ENCODE data around the gene TTC1.

TTC1 gene

DNA sequence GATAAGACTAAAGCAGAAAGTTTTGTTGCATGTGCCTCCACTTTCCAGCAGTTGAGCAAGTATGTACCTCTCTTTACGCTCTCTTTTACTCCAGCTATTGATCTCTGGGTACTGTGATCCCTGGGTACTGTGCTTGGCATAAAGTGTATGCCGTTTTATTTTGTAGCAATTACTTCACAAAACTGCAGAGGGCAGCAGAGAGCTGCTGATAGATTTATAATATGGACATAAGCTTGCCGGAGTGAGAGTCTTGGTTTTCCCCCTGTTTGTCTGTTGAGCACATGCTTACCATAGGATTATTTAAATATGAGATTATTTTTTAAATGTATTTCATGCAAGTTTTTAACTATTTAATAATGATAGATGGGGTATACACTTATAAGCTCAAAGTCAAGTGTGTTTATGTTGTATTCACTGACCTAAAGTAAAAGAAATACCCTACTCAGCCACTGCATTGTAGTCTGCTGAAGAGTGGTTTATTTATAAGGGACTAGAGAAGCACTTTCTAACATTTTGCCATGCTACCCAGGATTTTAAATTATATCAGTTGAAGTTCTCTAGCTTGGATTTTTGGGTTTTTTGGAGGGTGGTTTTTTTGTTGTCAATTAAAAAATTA is 13.0 kb downstream of the TTC1 start:
- H3K4me3 ChIP-seq (ENCODE audit: low read length): no peak overlapping the region
- DNase-seq (ENCODE audit: low read depth): peak; percentile 70
- TF ChIP-seq, protein P1, sequence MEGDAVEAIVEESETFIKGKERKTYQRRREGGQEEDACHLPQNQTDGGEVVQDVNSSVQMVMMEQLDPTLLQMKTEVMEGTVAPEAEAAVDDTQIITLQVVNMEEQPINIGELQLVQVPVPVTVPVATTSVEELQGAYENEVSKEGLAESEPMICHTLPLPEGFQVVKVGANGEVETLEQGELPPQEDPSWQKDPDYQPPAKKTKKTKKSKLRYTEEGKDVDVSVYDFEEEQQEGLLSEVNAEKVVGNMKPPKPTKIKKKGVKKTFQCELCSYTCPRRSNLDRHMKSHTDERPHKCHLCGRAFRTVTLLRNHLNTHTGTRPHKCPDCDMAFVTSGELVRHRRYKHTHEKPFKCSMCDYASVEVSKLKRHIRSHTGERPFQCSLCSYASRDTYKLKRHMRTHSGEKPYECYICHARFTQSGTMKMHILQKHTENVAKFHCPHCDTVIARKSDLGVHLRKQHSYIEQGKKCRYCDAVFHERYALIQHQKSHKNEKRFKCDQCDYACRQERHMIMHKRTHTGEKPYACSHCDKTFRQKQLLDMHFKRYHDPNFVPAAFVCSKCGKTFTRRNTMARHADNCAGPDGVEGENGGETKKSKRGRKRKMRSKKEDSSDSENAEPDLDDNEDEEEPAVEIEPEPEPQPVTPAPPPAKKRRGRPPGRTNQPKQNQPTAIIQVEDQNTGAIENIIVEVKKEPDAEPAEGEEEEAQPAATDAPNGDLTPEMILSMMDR (conservative IDR thresholded peaks at IDR 0.05; ENCODE audit: low read length): peak; percentile 78

DNA sequence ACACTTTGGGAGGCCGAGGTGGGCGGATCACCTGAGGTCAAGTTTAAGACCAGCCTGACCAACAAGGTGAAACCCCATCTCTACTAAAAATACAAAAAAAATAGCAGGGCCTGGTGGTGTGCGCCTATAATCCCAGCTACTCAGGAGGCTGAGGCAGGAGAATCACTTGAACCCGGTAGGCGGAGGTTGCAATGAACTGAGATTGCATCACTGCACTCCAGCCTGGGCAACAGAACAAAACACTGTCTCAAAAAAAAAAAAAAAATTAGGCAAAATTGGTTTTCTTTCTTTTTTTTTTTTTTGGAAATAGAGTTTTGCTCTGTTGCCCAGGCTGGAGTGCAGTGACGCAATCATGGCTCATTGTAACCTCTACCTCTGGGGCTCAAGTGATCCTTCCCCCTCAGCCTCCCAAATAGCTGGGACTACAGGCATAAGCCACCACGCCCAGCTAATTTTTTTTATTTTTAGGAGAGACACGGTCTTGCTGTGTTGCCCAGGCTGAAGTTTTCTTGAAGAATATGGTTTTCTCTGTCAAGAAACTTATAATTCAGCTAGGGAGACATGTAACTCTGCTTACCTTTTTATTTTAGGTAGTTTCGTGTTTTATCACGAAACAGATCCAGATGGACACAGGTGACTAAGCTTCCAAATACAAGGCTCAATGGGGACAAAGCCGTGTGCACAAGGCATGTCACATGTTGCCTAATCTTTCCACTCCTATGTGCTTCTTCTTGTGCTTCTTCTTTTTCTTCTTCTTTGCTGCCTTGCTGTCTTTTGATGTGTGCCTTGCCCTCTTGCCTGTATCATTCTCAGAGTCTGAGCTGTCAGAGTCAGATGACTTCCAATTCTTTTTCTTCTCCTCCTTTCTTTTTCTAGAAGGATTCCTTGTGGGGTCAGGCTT is 14.3 kb downstream of the TTC1 start:
- TF ChIP-seq, protein P1 (conservative IDR thresholded peaks at IDR 0.05; ENCODE audit: low read length): no peak
- H3K4me3 ChIP-seq (ENCODE audit: low read length): no peak overlapping the region
- DNase-seq (ENCODE audit: low read depth): no peak

DNA sequence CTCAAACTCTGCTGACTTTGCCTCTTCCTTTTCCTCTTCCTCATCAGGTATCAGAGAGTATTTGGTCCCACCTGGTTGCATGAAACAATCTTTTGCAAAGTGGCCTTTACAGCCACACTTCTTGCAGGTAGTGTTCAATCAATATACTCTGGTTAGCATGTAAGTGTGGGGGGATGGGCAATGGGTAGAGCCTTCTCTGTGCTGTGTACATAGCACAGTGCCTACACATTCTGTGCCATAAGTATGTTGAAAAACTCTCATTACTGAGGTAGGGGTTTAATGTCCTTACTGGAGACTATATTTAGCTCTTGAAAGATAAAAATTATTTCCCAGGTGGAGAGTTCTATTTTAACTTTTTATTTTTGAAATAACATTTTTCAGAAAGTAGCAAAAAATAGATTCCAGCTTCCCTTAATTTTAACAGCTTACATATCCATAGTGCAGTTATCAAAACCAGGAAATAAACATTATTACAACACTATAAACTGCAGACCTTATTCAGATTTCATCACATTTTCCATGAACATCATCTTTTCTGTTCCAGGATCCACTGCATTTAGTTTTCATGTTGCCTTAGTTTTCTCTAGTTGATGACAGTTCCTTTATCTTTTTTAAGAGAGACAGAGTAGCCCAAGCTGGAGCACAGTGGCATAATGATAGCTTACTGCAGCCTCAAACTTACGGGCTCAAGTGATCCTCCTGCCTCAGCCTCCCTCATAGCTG is 15.1 kb downstream of the TTC1 start:
- H3K4me3 ChIP-seq (ENCODE audit: low read length): no peak overlapping the region
- no peak for DNase-seq (ENCODE audit: low read depth)
- TF ChIP-seq, protein P1 (conservative IDR thresholded peaks at IDR 0.05; ENCODE audit: low read length): no peak

DNA sequence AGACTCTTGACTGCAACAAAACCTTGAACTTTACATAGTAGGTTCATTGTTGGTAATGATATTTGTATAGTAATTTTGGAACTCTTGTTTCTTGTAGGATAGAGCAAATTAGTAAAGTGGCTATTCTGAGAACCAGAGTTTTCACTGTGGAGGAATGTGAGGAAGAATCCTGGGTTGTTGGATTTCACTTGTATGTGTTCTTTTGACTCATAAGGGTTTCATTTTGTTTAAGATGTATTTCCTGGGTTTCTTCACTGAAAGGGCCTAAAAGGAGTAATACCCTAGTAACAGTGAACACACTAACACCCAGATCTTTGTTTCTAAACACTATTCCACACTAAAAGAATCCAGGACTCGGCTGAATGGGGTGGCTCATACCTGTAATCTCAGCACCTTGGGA is 20.1 kb downstream of the TTC1 start:
- peak; percentile 31 for DNase-seq (ENCODE audit: low read depth)
- no peak overlapping the region for H3K4me3 ChIP-seq (ENCODE audit: low read length)
- TF ChIP-seq, protein P1 (conservative IDR thresholded peaks at IDR 0.05; ENCODE audit: low read length): no peak

DNA sequence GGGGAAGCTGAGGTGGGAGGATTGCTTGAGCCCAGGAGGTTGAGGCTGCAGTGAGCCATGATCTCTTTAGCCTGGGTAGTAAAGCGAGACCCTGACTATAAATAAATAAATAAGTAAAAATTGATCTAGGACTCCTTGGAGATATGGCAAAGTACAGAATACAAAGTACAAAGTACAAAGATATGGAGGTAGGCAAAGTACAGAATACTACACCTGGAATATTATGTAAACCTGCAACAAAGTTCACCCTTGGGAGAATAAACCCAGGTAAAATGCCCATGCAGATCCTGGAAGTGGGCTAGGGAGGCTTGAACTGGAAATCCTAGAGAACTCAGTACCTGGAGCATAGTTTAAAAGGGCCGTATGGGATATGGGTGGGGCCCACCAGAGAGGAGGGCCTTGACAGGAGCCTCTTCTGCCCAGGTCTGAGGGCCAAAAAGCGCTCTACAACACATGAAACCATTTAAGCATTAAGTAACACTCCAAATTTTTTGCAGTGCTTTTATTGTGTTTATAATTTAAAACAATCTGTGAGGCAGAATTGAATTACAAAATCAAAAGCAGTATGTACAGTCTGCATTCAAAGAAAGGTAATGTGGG is 20.7 kb downstream of the TTC1 start:
- TF ChIP-seq, protein P1 (conservative IDR thresholded peaks at IDR 0.05; ENCODE audit: low read length): no peak
- no peak overlapping the region for H3K4me3 ChIP-seq (ENCODE audit: low read length)
- no peak for DNase-seq (ENCODE audit: low read depth)

DNA sequence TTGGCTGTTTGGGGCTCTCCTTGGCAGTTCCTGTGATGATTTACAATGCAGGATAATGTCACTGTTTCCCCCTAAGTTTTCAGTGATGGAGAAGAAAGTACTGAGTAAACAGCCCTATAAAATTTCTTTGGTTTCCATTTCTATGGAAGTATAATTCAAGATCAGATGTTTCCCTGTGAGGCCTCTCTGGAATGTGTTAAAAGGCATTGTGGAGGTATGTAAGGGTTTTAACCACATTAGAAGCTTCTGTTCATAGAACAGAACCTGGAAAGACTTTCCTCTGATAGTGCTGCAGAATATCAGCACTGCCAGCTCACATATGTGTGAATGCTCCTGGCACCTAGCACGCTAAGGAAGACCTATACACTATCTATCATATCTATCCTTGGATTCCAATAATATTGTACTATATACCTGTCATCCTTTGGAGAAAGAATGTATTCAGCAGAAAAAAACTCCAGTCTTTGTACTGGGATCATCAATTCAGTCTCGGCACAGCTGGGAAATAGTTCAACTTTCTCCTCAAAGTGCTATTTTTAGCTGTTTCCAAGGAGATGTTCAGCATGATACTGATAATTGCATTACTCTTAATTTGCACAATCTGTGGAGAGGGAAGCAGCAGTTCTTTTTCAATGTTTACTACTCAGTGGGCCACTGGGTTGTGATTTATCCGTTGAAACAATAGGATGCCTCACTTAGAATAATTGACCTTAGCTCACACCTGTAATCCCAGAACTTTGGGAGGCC is 21.9 kb downstream of the TTC1 start:
- TF ChIP-seq, protein P1 (conservative IDR thresholded peaks at IDR 0.05; ENCODE audit: low read length): no peak
- H3K4me3 ChIP-seq (ENCODE audit: low read length): no peak overlapping the region
- peak; percentile 66 for DNase-seq (ENCODE audit: low read depth)

Data from AG10803 (cell line).